HG03442 (cell line): ENCODE measurements around the gene DNAJB1.
"Not testable (repeated sequence)": the region's sequence is repeated elsewhere in the genome, so short reads cannot be mapped to it uniquely, and the experiment has no call there.

Experiments
- ATAC-seq: cut with Tn5 transposase; IDR thresholded peaks from one replicate; pipeline ENCODE4 v1.9.1; 2021; ENCODE audit warnings: mild to moderate bottlenecking, moderate library complexity; ENCODE audit not compliant: unreplicated experiment

DNAJB1 gene

GRCh38 chr19:14517840-14518505 is at the start of gene DNAJB1:
TSS of gene DNAJB1 (minus strand) at chr19:14518397. CDS start at chr19:14518349, 48 bp downstream.
- peak; percentile 51 for ATAC-seq

- no peak for ATAC-seq
These were observed 48.9 kb upstream of the DNAJB1 start for GRCh38 chr19:14567079-14567478.

DNA sequence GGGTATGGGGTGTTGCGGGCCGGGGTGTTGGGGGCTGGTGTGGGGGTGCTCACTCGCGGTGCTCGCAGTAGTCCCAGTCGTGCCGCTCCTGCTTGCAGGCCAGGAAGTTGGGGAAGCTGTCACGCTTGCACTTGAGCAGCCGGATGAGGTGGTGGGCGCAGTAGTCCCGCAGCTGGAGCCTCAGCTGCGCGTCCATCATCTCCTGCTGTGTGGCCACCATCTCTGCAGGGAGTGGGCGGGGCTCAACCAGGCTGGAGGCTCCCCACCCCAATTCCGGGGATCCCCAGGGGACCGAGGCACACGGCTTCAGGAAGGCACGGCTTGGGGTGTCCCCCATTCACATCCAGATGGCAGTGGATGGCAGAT is 48.5 kb upstream of the DNAJB1 start:
- no peak for ATAC-seq

- no peak for ATAC-seq
These were observed 47.8 kb upstream of the DNAJB1 start for GRCh38 chr19:14565765-14566711.

GRCh38 chr19:14565298-14565679 is 47.1 kb upstream of the DNAJB1 start:
- no peak for ATAC-seq

DNA sequence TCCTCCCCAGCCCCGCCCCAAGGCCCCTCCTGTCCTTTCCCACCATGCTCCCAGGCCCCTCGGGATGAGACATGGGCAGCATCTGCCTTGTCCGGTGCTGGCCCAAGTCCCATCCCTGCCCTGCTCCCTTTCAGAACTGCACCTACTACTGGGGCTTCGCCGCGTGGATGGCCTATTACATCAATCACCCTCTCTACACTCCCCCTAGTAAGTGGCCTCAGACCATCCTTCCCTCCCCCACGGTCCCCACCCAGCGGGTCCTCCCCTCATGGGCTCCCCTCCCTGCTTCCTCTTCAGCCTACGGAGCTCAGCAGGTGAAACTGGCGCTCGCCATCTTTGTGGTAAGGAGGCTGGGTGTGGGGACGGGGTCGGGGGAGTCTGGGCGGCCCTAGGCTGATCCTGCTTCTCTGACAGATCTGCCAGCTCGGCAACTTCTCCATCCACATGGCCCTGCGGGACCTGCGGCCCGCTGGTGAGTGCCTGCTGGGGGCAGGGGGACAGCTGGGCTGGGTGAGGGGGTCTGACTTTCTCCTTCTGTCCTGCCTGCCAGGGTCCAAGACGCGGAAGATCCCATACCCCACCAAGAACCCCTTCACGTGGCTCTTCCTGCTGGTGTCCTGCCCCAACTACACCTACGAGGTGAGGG is 46.6 kb upstream of the DNAJB1 start:
- ATAC-seq, result not testable (repeated sequence)

DNA sequence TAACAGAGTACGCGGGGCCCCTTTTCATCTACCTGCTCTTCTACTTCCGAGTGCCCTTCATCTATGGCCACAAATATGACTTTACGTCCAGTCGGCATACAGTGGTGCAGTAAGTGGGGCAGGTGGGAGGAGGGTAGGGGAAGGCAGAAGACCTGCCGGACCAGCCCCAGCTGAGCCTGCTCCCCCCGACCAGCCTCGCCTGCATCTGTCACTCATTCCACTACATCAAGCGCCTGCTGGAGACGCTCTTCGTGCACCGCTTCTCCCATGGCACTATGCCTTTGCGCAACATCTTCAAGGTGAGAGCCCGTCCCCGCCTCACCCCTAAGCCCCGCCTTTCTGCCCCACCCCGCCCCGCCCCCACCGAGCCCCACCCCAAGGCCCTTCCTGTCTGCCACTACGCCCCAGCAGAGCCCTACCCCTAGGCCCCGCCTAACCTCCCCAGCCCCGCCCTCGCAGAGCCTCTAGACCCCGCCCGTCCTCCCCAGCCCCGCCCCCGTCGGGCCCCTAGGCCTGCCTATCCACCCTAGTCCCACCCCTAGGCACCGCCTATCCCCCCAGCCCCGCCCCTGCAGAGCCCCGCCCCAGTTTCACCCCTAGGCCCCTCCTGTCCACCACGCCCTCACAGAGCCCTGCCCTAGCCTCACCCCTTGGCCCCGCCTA is 45.9 kb upstream of the DNAJB1 start:
- no peak for ATAC-seq

DNA sequence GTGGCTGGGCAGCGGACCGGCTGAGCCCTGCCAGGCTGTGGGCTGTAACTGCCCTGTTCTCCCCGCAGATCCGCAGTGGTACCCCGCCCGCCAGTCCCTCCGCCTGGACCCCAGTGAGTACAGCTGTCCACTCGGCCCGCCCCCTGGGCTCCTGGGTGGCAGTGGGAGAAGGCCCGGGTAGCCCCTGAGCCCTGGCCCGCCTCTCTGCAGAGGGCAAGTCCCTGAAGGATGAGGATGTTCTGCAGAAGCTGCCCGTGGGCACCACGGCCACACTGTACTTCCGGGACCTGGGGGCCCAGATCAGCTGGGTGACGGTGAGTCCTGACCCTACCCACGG is 45.4 kb upstream of the DNAJB1 start:
- no peak for ATAC-seq

- no peak for ATAC-seq
These were observed 44.7 kb upstream of the DNAJB1 start for GRCh38 chr19:14562660-14563589.

DNA sequence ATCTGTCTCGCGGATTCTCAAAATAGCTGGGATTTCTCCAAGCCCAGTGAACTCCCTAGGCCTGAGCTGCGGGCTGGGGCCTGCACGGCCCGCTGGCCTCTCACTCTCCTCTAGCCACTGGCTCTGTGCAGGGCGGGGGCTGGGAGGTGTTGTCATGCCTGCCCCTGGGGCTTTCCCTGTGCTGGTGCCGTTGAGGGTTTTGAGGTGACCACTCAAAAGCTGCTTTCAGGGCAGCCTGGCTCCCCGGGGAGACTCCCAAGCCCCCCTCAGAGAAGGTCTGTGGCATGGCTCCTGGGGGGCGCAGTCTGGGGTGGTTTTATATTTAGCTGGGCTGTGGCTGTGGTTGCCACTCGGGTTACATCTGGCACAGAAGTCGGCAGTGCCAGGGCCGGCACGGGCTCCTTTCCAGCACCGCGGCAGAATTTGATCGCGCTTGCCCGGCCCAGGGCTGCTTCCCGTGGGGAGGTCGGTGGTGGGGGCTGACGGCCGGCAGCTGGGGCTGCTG is 43.7 kb upstream of the DNAJB1 start:
- ATAC-seq, result no peak

- ATAC-seq, result no peak
These were observed 43.1 kb upstream of the DNAJB1 start for GRCh38 chr19:14561249-14561648.

GRCh38 chr19:14560776-14561108 is 42.5 kb upstream of the DNAJB1 start:
- no peak for ATAC-seq

GRCh38 chr19:14559916-14560775 is 41.9 kb upstream of the DNAJB1 start:
- ATAC-seq, result no peak

GRCh38 chr19:14558370-14559066 is 40.3 kb upstream of the DNAJB1 start:
- no peak for ATAC-seq

- ATAC-seq, result peak; percentile 47
These were observed 38.5 kb upstream of the DNAJB1 start for GRCh38 chr19:14556662-14557188.

GRCh38 chr19:14555918-14556661 is 37.9 kb upstream of the DNAJB1 start:
- no peak for ATAC-seq

- no peak for ATAC-seq
These were observed 36.2 kb upstream of the DNAJB1 start for GRCh38 chr19:14554382-14554812.

- ATAC-seq, result no peak
These were observed 35.7 kb upstream of the DNAJB1 start for GRCh38 chr19:14553939-14554243.
